GM12872 (cell line): ENCODE data around the gene SMIM11.
"Not testable (repeated sequence)": the region's sequence is repeated elsewhere in the genome, so short reads cannot be mapped to it uniquely, and the experiment has no call there.

Experiments
- CTCF ChIP-seq: IDR thresholded peaks from 3 replicates; pipeline ENCODE4 v1.5.1; 2011; ENCODE audit warnings: low read depth, mild to moderate bottlenecking, low read length, moderate library complexity; ENCODE audit not compliant: insufficient read depth

SMIM11 gene

GRCh38 chr21:34374940-34375618 is at the start of gene SMIM11:
Gene SMIM11, plus strand, starts transcription at chr21:34375507. Its CDS starts 3,998 bp downstream, at chr21:34379505.
- not testable (repeated sequence) for TF ChIP-seq CTCF

- TF ChIP-seq CTCF: peak; percentile 7; the same call in 1 of the 3 replicates
Observed at GRCh38 chr21:34330055-34330454, 45.3 kb upstream of the SMIM11 start.

GRCh38 chr21:34331726-34332125 is 43.6 kb upstream of the SMIM11 start:
- no peak for TF ChIP-seq CTCF

GRCh38 chr21:34332347-34332746 is 43.0 kb upstream of the SMIM11 start:
- no peak for TF ChIP-seq CTCF

GRCh38 chr21:34333121-34333739 is 42.1 kb upstream of the SMIM11 start:
- TF ChIP-seq CTCF: no peak

GRCh38 chr21:34335316-34335715 is 40.0 kb upstream of the SMIM11 start:
- no peak for TF ChIP-seq CTCF

- no peak for TF ChIP-seq CTCF
Observed at GRCh38 chr21:34336245-34336644, 39.1 kb upstream of the SMIM11 start.
